ENCODE results near the gene ARMH3. TPM values are rescaled to one million over a fixed set of nuclear protein-coding genes. Genes with fewer than 3 reads are reported as not detected.

The ARMH3 gene
- total RNA-seq, 1 experiment from 2014 or later, result 4.6 TPM

DNA sequence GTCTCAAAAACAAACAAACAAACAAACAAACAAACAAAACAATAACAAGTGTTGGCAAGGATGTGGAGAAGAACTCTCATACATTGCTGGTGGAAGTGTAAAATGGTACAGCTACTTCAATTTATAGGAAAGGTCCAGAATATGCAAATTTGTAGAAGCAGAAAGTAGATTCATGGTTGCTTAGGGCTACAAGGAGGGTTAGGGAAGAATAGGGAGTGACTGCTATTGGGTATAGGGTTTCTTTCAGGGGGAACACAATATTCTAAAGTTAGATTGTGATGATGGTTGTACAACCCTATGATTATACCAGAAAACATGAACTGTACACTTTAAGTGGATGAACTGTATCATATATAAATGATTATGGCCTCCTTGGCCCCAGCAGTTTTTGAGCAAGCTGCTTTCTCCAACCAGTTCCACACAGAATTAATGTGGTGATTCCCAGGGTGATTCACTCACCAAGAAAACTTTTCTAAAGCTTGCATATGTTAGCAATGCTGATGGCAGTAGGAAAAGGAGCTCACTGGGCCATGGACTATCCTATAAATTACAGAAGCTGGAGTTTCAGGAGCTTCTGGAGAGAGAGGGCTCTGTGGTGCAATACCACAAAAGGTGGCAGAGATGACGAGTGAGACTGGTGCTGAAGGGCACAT lies 159.6 kb downstream of the ARMH3 start:
- DNase-seq (ENCODE audit: low read depth), result no peak

DNA sequence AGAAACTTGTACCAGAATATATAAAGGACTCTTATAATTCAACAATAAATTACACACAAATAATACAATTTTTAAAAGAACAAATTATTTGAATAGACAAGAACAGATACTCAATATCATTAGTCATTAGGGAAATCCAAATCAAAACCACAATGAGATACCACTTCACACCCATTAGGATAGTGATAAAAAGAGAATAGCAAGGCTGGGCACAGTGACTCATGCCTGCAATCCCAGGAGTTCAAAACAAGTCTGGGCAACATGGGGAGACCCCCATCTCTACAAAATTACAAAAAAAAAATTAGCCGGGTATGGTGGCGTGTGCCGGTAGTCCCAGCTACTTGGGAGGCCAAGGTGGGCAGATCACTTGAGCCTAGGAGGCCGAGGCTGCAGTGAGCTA lies 160.2 kb downstream of the ARMH3 start:
- DNase-seq (ENCODE audit: low read depth), result no peak

DNA sequence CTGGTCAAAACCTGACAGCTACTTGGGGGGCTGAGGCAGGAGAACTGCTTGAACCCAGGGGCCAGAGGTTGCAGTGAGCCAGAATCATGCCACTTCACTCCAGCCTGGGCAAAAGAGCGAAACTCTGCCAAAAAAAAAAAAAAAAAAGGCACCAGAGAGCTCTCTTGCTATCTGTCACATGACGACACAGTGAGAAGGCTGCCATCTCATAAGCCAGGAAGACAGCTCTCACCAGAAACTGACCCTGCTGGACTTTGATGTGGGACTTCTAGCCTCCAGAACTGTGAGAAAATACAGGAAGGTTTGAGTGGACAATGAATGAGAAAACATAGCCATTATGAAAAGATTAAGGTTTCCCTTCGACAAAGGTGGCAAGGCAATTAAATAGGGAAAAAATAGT lies 161.2 kb downstream of the ARMH3 start:
- DNase-seq (ENCODE audit: low read depth), result no peak

DNA sequence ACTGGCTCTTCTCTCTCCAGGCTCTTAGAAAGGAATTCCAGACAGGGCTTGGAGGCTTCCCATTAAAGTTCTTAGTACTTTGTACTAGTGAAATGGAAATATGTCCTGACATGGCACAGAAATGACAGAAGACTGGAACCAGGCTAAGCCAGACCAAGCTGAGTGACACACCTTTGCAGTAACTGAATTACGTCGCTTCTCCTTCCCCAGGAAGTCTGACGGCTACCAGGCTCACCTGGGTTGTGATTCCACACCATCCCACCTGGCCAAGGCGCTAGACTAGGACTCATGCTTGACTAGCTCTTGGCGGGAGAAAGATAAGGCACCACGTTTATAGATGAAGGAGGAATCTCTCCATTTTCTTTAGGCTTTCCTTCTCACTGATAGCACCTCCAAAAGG lies 161.7 kb downstream of the ARMH3 start:
- DNase-seq (ENCODE audit: low read depth), result no peak

DNA sequence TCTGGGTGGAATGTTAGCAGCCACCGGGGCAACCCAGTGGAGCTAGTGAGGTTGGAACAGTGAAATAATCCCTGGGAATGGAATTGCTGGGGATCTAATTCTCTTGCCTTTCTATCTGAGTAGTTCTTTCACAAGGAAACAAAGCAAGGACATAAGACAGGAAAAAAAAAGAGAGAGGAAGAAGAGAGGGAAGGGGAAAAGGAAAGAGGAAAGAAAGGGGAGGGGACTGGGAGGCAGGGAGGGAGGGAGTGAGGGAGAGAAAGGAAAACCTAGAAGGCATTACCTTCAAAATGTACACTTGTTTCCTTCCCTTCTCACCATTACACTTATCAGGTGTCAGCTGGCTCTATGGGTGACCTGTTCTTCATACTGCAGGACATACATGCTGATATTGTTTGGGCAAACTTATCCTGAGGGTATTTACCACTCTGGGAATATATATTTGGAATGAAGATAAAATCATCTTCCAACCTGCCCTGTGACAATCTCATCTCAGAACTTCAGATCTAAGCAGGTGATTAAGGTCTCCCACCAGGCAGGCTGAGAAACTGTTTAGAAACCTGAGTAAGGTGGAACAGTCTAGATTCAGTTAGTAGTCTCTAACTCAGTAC lies 162.4 kb downstream of the ARMH3 start:
- DNase-seq (ENCODE audit: low read depth), result no peak

DNA sequence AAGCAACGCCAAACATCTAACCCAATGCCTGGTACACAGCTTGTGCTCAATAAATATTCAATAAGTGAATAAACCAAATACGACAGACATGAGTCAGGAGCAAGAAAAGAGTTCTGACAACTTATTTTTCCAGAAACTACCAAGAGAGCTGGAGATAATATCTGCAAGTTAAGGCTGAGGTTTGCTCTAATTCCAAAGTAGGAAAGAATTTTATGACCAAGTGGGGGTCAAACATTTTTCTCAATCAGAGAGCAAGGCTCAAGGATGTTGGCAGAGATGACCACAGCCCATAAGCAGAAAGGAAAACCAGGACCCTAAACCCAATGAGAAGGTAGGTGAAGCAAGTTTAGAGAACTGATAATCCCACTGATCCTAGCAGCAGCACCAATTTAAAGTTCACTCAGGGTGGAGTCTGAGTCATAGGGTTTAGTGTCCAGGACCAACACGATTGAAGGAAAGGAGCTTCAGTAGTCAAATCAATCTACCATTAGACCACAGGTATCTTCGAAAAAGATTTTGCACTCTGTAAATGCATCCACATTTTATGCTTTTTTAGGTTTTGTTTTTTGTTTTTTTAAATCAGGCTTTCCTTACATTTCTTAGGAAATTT lies 163.1 kb downstream of the ARMH3 start:
- DNase-seq (ENCODE audit: low read depth), result no peak

DNA sequence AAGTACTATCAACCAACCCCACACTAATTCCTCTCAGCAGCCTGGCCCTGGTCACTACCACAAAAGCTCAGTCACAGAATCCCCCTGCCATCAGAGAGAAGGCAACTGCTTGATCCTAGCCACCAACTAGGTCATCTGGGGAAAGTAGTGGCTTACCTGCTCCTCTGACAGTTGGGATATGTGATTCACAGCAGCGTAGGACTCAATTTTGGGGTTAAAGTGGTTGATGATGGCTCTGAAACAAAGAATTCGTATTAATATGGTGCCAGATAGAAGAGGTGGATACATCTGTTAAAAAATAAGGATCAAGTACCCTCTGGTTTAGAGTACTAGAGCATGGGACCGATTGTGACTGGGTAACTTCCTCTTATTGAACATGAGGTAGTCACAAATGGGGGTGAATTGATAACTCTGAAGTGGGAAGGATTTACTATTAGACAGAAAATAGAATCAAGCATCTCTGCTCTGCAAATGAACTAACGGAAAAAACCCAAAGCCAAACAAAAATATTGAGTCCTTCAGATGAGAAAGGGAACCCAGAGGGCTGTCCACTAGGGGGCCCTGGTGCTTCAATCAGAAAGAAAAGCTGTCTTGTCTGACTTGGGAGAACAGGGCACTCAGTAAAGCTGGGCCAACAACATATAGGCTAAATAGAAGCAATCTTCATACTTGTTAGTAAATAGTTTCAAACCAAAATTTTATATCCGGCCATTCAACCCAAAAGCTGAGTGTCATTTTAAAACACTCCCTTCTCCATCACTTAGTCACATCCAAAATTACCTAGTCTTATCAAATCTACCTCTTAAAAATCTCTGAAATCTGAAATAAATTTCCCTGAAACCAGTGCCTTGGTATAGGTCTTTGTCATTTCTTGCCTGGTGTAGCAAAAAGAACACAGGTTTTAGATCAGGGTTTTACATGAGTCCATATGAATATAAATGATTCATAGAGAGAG lies 166.4 kb downstream of the ARMH3 start:
- peak; percentile 50 for DNase-seq (ENCODE audit: low read depth)

DNA sequence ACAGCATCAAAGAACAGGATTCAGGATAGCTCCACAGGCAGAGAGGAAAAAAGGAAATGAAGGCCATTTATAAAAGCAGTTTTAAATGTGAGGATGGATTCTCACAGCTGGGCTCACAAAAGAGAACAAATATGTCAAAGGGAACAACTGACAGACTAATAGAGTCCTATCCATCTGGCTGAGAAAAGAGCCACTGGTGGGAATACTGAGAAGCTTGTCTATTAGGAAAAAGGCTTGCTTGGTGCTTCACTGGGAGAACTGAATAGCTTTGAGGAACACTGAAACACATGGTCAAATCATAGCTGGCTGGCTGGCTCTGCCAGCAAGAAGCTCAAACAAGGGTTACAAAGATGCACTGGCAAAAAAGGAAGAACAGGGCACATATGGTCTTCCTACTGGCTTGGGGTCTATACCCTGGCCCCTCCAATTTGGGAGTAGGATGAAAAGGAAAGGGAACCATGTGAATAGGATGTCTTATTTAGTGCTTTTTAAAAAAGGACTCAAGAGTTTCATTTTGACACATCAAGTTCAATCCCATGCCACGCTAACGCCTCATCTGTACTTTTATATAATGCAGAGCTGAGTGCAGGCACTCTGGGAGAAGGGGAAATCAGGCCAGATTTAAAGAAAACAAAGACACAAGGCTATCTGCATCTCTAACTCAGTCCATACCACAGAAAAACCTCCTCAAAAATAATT lies 167.6 kb downstream of the ARMH3 start:
- DNase-seq (ENCODE audit: low read depth), result no peak

DNA sequence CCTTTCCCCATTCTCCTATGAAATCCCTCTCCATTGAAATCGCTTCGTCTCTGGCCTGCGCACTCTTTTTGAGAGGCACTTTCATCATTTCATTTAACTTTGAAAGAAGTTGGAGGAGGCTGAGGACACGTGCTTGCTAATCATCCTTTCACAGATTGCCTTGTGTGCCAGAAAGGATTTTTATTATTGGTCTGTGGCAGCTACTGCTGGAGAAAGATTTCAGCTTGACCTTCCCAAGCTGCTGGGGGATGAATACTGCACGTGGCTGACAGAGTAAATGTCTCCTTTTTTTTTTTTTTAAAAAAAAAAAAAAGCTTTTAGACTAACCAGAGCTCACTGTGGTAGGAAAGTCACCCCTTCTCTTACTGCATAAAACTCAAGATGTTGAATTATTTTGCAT lies 168.2 kb downstream of the ARMH3 start:
- DNase-seq (ENCODE audit: low read depth), result no peak

DNA sequence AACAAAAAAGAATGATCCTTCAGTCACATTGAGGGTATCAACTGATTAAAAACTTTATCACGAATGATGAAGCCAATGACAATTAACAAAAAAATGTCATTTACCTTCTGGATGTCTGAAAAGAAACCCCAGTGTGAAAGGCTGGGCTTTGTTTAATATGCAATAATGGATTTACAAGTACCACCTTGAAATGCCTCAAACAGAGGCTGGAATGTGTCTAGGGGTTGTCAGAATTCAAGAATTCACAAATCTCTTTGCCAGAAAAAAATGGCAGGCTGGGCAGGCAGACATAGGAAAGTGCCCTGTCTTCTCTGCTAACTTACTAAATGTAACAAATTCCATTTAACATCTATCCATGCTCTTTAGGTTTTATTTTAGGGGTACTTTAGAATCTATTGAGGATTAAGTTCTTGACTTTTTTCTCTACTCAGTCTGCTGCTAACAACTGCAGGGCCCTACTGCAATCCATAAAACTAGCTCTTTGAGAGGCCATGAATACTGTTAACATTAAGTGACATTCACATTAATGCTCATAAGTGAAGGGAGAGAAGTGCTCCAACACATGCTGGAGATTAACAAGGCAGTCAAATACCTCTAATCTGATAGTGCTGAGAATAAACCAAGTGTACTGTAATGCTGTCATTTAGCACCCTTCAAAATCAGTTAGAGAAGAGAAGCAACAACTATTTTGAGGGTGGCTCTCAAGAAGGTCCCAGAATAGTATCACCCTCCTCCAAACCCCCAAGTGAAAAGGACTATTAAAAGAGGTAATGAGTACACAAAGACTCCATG lies 169.3 kb downstream of the ARMH3 start:
- DNase-seq (ENCODE audit: low read depth), result no peak

DNA sequence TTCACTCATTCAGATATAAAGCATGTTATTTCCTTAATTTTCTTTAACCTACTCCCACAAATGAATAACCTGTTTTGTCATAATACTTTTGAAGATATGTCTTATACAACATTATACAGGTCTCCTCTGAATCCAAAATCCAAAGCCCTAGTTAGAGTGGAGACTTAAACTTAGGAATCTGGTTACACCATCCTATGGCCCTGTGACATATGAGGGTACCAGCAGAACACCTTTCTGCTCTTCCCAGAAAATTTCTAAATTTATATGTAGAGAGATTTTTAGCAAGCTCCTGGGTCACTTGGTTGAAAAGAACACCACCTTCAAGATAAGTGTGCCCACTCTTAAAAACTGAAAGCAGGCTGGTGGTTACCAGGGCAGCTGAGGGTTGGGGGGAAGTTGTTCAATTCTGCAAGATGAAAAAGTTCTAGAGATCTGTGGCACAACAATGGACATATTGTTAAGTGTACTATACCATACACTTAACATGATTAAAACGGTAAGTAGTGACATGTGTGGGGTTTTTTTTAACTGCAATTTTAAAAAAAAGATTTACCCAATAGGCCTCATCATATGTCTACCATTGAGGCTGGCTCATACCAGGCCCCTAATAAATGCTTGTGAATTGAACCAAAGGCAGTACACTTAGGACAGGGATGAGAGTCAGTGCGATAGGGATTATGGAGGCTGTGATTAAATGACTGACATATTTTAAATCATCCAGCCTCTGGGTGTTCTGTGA lies 174.8 kb downstream of the ARMH3 start:
- no peak for DNase-seq (ENCODE audit: low read depth)

DNA sequence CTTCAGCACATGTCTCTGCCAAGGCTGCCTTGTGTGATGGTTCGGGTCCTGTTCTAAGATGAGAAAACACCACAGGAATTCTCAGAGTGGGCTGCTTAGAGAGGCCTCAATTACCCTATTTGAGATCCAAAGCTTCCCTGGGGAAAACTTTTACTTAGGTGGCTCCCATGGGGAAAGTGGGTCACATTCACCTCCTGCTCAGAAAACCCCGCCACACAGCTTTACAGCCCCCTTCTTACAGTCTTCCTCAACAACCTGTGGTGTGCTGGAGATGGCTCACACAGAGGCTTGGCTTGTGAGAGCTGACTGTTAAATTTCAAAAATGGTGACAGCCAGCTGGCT lies 175.8 kb downstream of the ARMH3 start:
- DNase-seq (ENCODE audit: low read depth), result no peak

DNA sequence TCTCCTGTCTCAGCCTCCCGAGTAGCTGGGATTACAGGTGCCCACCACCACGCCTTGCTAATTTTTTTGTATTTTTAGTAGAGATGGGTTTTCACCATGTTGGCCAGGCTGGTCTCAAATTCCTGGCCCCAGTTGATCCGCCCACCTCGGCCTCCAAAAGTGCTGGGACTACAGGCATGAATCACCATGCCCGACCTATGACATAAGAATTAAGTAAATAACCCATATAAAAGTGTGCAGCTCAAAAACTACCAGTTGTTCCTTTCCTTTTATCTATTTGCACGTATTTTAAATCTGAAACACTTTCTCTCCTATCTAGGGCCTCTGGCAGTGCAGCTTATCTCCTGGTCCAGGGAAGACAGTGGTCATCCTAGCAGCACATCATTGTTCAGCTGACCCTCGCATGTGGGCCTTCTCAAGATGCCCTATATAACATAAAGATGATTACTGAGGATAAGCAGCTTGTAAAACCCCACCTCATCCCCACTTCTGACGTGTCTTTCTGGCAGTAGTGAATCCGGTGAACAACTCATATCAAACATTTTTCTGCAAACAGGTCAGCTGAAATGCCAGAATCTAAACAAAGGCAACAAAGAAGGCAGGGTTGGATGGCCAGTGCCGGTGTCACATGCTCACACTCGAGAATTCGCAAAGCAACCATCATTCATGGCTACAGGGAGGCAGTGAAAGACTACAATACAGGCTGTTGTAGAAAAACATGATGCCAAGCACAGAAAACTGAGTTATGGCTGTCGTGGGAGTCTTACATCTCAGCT lies 176.3 kb downstream of the ARMH3 start:
- DNase-seq (ENCODE audit: low read depth), result peak; percentile 47

DNA sequence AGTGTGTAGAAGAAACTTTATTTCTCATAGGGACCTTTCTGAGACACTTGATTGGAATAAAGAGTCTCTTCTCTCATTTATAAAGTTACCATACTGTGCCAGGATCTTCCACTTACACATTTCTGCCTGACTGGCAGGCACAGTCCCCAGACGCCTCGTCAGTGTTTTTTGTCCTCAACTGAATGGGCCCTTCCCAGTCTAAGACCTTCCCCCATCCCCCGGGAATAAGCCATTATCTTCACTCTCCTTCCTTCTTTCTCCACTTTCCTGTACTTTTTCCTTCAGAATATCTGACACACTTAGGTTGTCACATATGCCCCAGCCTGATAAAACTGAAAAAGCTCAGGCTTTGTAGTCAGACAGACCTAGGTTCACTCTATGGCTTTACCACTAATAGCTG lies 177.1 kb downstream of the ARMH3 start:
- DNase-seq (ENCODE audit: low read depth), result no peak

DNA sequence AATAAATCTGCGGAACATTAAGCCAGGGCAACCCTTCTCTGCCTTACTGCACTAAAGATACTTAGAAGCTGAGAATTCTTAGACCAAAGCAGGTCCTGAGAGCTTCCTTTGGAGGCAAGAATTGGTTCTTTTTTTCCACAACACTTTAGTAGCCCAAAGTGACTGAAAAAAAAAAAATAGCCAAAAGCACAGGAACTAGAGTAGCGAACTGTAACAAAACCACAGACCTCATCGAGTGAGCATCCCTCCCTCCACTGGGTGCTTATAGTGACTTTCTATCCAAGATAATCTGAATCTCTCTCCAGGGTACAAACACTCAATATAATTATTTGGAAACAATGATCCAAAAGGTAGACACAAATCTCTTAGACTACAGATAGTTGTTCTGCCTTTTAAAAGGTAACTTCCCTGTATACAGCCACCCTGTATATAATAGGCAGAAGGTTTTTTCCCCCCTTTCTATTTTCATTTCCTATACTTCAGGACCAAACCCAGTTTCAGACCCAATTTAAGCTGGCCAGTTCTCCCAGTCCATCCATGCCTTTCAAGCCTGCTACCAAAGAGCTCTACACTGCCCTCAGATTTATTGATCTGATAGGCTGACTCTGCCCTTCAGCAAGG lies 180.8 kb downstream of the ARMH3 start:
- no peak for DNase-seq (ENCODE audit: low read depth)

DNA sequence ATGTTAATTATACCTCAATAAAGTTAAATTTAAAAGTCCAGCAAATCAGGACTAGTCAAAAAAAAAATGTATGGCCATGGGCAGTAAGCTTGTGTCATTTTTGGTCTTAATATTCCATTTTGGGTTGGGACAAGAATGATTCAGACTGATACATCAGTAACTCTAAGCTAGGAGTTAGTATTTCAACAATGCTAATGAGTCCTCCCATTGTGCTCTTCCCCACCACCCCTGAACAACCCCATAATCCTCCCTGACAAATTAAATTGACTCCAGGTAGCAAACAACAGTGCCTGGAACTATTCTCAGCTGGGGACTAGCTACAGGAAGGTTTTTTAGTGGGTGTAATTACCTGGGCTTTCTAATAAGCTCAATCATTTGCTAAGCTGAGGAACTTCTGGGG lies 181.7 kb downstream of the ARMH3 start:
- DNase-seq (ENCODE audit: low read depth), result no peak

DNA sequence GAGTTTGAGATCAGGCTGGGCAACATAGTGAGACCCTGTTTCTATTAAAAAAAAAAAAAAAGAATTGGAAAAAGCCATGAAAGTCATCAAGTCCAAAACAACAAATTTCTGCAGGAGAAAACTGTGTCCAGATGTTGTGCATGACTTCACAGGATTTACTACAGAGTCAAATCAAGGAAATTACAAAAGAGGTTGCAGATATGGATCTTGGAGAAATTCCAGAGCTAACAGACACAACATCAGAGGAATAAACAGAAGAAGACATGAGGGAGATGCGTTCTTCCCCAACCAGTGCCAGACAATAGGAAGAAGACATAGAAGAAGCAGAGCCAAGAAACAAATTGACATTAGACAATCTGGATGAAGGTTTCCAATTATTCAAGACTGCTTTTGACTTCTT lies 188.0 kb downstream of the ARMH3 start:
- no peak for DNase-seq (ENCODE audit: low read depth)

DNA sequence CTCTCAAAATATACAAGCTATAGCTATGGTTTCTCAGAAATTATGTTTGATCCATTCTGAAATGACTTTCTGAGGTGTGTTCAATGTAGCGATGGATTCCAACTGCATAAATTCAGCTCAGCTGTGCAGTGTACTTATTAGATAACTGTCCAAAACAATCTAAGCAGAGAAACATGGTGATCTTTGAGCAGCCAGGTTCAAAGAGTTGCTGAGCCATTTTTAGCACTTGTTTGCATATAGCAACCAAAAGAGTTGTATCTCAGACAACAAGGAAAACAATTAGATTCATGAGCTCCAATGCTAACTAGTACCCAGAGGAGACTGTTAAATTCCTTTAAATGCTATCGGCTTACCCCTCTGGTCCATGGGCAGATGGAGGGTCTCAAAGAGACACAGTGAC lies 196.4 kb downstream of the ARMH3 start:
- DNase-seq (ENCODE audit: low read depth), result no peak

Data from Daoy (cell line).